GM19467 (cell line): ENCODE results near the gene AGAP1.
"Not testable (repeated sequence)": the region's sequence is repeated elsewhere in the genome, so short reads cannot be mapped to it uniquely, and the experiment has no call there.

Experiments
- ATAC-seq: cut with Tn5 transposase; IDR thresholded peaks from one replicate; pipeline ENCODE4 v1.9.1; 2021; ENCODE audit warnings: mild to moderate bottlenecking, moderate library complexity; ENCODE audit not compliant: unreplicated experiment

AGAP1 gene

GRCh38 chr2:236125541-236125940, 631.7 kb downstream of the AGAP1 start:
- no peak for ATAC-seq

- ATAC-seq = no peak
These were observed 633.2 kb downstream of the AGAP1 start for GRCh38 chr2:236127010-236127409.

DNA sequence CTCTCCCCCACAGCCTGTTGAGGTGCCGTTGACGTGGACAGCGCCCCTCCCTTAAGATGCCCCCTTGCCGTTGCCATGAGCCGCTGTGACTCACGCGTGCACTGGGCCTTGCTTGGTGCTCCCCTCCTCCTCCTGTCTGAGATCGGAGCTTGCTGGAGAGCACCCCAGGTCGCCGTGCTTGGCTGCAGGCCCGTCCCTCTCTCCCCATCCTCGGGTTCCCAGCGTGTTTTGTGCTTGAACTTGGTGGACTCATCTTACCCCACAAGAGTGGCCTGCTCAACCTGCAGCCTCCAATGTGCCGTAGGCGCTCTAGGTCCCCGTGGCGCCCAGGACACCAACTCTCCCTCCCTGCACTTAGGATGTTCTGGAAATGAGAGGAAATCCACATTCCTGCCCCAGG, 634.5 kb downstream of the AGAP1 start:
- ATAC-seq = no peak

GRCh38 chr2:236129935-236130334, 636.1 kb downstream of the AGAP1 start:
- no peak for ATAC-seq

- ATAC-seq = no peak
These were observed 636.6 kb downstream of the AGAP1 start for GRCh38 chr2:236130349-236130998.

DNA sequence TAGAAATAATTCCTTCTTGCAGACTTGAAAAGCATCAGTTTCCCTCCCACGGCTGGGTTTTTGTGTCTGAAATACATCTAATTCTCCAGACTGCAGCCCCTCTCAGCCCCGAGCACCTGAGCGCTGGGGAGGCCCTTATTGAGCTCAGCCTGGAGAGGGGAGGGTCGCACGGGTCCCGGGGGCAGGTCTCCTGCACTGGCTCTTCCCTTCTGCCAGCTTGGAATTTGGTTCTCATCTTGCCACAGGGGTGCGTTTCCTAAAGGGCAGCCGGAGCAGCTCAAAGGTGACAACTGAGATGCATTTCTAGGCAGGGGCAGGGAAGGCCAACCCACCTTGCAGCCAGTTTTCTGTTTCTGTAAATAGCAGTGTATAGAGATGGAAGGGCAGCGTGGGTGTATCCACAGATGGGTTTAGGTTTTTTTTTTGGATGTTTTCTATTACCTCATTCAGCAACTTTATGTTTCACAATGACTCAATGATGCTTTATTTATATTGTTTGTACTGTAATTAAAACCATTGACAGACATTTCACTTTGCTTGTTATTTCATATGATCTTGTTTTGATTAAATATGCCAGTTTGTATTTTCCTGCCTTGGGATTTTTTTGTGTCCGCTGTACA, 637.3 kb downstream of the AGAP1 start:
- ATAC-seq = no peak

GRCh38 chr2:236133410-236134012, 639.7 kb downstream of the AGAP1 start:
- no peak for ATAC-seq

DNA sequence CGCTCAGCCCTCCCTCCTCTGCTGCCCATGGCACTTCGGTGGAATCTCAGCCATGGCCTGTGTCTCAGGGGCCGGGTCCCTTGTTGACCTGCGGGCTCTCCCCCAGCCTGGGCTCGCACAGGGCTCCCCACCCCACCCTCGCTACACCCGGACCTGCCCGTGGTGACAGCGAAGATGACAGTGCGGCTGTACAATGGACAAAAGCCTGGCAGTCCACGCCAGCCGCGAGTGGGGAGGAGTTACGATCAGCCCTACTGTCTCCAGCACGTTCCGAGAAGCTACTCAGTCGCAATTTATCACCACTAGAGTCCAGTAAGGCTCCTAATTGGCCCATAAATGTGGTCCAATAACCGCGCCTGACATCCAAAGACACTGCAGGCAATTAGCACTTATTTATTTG, 642.7 kb downstream of the AGAP1 start:
- ATAC-seq = no peak

- ATAC-seq = no peak
These were observed 643.2 kb downstream of the AGAP1 start for GRCh38 chr2:236137066-236137465.

DNA sequence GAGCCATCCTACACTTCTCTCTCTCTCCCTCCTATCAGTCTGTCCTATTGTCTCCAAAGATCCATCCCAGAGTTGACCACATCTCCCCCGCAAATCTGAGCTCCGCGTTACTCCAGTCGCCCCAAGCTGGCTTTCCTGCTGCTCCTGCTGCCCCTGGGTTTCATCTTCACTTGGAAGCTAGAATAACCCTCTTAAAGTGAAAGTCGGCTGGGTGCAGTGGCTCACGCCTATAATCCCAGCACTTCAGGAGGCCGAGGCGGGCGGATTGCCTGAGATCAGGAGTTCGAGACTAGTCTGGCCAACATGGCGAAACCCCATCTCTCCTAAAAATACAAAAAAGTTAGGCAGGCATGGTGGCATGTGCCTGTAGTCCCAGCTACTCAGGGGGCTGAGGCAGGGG, 647.8 kb downstream of the AGAP1 start:
- not testable (repeated sequence) for ATAC-seq

DNA sequence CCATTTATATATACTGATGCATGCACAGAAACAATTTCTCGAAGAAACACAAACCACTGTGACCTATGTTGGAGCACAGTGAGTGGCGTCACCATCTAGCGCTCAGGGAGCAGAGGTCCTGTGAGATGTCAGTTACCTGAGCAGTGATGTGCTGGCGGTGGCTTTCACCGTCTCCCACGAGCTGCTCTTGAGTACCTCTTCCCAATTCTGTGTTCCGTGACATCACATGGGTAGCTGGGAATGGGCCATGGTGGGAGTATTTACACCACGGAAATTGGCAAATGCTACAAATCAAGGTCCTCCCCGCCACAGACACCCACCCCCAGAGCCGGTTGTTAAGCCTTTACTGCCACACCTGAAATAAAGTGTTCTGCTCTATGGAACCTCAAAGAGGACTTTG, 650.0 kb downstream of the AGAP1 start:
- ATAC-seq = no peak

- no peak for ATAC-seq
These were observed 652.6 kb downstream of the AGAP1 start for GRCh38 chr2:236146436-236146835.

GRCh38 chr2:236155406-236155805, 661.6 kb downstream of the AGAP1 start:
- ATAC-seq = no peak

GRCh38 chr2:236156095-236156859, 662.4 kb downstream of the AGAP1 start:
- ATAC-seq = no peak

- ATAC-seq = no peak
These were observed 663.0 kb downstream of the AGAP1 start for GRCh38 chr2:236156860-236157194.

DNA sequence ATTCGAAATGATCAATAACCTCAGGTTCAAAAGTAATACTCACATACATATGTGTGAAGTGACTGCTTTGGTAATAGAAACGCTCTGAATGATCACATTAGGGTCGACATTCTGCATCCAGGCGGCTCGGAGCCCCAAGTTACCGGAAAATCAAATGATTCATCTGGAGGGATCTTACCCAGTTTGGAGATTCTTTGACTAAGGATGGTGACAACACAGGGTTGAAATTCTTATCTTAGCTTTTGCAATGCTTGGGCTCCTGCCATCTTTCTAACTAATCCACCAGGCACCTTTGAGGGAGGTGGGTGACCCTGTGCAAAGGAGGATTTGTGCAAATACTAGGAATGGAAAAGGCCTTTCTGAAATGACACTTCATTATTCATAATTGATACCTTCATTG, 663.5 kb downstream of the AGAP1 start:
- ATAC-seq = no peak

- ATAC-seq = no peak
These were observed 664.1 kb downstream of the AGAP1 start for GRCh38 chr2:236157815-236158498.

- ATAC-seq = no peak
These were observed 665.3 kb downstream of the AGAP1 start for GRCh38 chr2:236158969-236159777.

- ATAC-seq = no peak
These were observed 665.9 kb downstream of the AGAP1 start for GRCh38 chr2:236159778-236160170.

GRCh38 chr2:236160366-236161081, 666.7 kb downstream of the AGAP1 start:
- ATAC-seq = no peak
